AG04449 (cell line): ENCODE measurements around the gene LCE3E.

Experiments
- CTCF ChIA-PET: fragments of 350-600 bp; formaldehyde crosslinking; extraction: SDS; loops from one replicate; lab custom pipeline; 2021; ENCODE audit warnings: antibody characterized with exemption; lab: Yijun Ruan, JAX
- POLR2A ChIA-PET: fragments of 400-600, 350-600 bp; formaldehyde crosslinking; extraction: SDS; loops from one replicate; lab custom pipeline; 2020; ENCODE audit warnings: antibody characterized with exemption, inconsistent platforms; lab: Yijun Ruan, JAX
- DNase-seq: peaks from one replicate; pipeline ENCODE4 v3.0.0-alpha.2; 2010; ENCODE audit warnings: low read depth, low spot score
- H3K4me3 ChIP-seq: 2 replicates; pipeline ENCODE4 v1.5.1; 2011; ENCODE audit warnings: low read depth, mild to moderate bottlenecking, control low read depth, low read length
- CTCF ChIP-seq: IDR thresholded peaks from one replicate; pipeline ENCODE4 v1.5.1; 2011; ENCODE audit warnings: mild to moderate bottlenecking, moderate library complexity, low read length, control low read depth, inconsistent platforms; ENCODE audit not compliant: insufficient read depth; ENCODE audit errors: missing control alignments

Gene LCE3E

DNA sequence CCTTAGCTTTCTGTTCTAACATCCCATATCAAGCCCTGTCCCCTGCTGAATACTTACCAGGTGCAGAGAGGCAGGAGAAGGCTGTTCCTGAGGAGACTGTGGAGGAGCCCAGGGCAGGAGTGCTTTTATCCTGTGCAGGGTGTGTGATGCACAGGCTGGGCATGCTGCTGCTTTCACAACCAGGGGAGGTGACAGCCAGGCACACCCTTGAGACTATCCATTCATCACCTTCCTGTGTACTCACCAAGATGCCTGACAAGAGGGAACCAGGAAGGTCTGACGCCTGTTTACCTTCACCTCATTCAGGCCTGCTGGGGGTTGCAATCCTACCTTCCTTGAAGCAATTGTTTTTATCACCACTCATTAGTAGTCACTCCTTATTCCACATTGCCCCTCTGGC lies at the start of gene LCE3E:
Gene LCE3E (minus strand): TSS at position 100 of the 400 bp plus-strand sequence. CDS start 572 bp downstream, outside the sequence.
- ChIA-PET CTCF (no interaction called here), POLR2A (no interaction called here)

GRCh38 chr1:152613511-152613910 lies 46.9 kb upstream of the LCE3E start, which contains the start of gene LCE3B:
Gene LCE3B (plus strand): TSS chr1:152613811. CDS start chr1:152613811, 0 bp downstream.
- H3K4me3 ChIP-seq = no peak within 1 kb of the TSS
- no peak for DNase-seq
- TF ChIP-seq CTCF = no peak
- ChIA-PET CTCF (no interaction called here), POLR2A (no interaction called here)

More for the DNA sequence above, at the start of gene LCE3E:
- DNase-seq = no peak
- no peak within 1 kb of the TSS for H3K4me3 ChIP-seq
- no peak for TF ChIP-seq CTCF

- no peak within 1 kb of the TSS for H3K4me3 ChIP-seq
- ChIA-PET CTCF (no interaction called here), POLR2A (no interaction called here)
- no peak for TF ChIP-seq CTCF
- DNase-seq = no peak
These were observed 33.4 kb upstream of the LCE3E start, which contains the start of gene LCE3C for GRCh38 chr1:152599934-152600333. Gene LCE3C (plus strand): TSS chr1:152600234. CDS start chr1:152600732, 498 bp downstream.

GRCh38 chr1:152596986-152597385 lies 30.4 kb upstream of the LCE3E start:
- ChIA-PET POLR2A (no interaction called here), CTCF (no interaction called here)
- no peak for TF ChIP-seq CTCF
- no peak for DNase-seq
- H3K4me3 ChIP-seq = no peak overlapping the region

DNA sequence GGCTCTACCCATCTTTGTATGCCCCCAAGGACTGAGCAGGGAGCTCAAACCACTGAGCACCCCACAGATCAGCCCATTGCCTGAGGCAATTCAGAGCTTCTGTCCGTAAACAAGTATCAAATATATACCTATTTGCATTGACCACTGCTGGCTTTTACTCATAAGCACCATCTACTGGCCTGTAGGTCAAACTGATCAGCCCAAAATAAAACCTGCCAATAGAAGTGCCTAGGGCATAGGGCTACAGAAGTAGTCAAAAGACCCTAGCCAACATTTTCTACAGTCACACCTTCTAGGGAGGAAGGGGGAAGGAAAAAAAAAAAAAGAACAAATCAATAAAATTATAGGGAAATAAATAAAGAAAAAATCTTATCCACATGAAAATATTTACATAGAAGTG lies 19.0 kb upstream of the LCE3E start:
- H3K4me3 ChIP-seq = no peak overlapping the region
- ChIA-PET CTCF (no interaction called here), POLR2A (no interaction called here)
- DNase-seq = no peak
- no peak for TF ChIP-seq CTCF

DNA sequence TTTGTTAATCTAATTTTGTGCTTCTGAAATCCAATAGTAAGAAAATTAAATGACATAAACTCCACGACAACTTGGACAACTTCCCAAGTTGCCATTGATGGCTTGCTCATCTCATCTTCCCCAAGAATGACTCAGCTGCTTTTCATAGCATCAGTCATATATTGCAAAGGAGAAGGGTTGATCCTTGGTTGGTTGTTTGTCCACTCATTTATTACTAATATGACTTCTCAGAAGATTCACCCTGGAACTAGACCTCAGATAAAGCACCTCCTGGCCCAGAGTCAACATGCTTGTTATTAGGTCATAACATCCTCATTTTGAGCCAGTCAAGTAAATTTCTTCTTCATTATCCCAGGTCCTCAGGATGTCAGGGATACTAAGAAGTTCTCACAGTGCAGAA lies 16.1 kb upstream of the LCE3E start:
- ChIA-PET POLR2A (no interaction called here), CTCF (no interaction called here)
- DNase-seq = no peak
- TF ChIP-seq CTCF = no peak
- no peak overlapping the region for H3K4me3 ChIP-seq
